ENCODE measurements around the gene GSC. TPM values are rescaled to one million over a fixed set of nuclear protein-coding genes. Genes with fewer than 3 reads are reported as not detected.
"Not testable (repeated sequence)": the region's sequence is repeated elsewhere in the genome, so short reads cannot be mapped to it uniquely, and the experiment has no call there.

The GSC gene
- total RNA-seq, 2 experiments from 2014 or later, result not detected

GRCh38 chr14:94747739-94748138, 22.2 kb downstream of the GSC start:
- no peaks in the 10 kb centered on the region for H3K9me3 Mint-ChIP-seq

GRCh38 chr14:94747153-94747552, 22.8 kb downstream of the GSC start:
- H3K27me3 Mint-ChIP-seq; H3K27ac Mint-ChIP-seq; H3K4me3 Mint-ChIP-seq; H3K36me3 Mint-ChIP-seq; DNase-seq; H3K4me1 Mint-ChIP-seq; ATAC-seq (ENCODE audit: low read depth); H3K9me3 Mint-ChIP-seq: not testable (repeated sequence)
- POLR2A ChIA-PET, result interaction anchor here (0.7 kb wide), 1 partner anchor 12 kb away, joined by 5 read pairs; no protein-coding TSS in a partner anchor

More at GRCh38 chr14:94747739-94748138, 22.2 kb downstream of the GSC start:
- Mint-ChIP-seq H3K36me3 (no peaks in the 10 kb centered on the region), H3K27ac (no peak overlapping the region), H3K4me3 (no peak overlapping the region), H3K4me1 (peaks cover 2% of the 10 kb centered on the region), H3K27me3 (no peaks in the 10 kb centered on the region)
- ATAC-seq (ENCODE audit: low read depth), result no peak
- POLR2A ChIA-PET, result no interaction called here
- no peak for DNase-seq

GRCh38 chr14:94746131-94746530, 23.8 kb downstream of the GSC start:
- Mint-ChIP-seq H3K4me1 (peaks cover 2% of the 10 kb centered on the region), H3K27me3 (no peaks in the 10 kb centered on the region), H3K4me3 (no peak overlapping the region), H3K27ac (no peak overlapping the region), H3K9me3 (no peaks in the 10 kb centered on the region), H3K36me3 (no peaks in the 10 kb centered on the region)
- DNase-seq, result no peak
- POLR2A ChIA-PET, result no interaction called here
- ATAC-seq (ENCODE audit: low read depth), result no peak

GRCh38 chr14:94738751-94739150, 31.2 kb downstream of the GSC start:
- Mint-ChIP-seq H3K27ac (no peak overlapping the region), H3K36me3 (no peaks in the 10 kb centered on the region), H3K9me3 (no peaks in the 10 kb centered on the region), H3K4me1 (peaks cover 2% of the 10 kb centered on the region), H3K4me3 (no peak overlapping the region), H3K27me3 (peaks cover 3% of the 10 kb centered on the region)
- DNase-seq (no peak), ATAC-seq (ENCODE audit: low read depth) (no peak)
- POLR2A ChIA-PET, result no interaction called here

- peaks cover 3% of the 10 kb centered on the region for H3K27me3 Mint-ChIP-seq
- no peak for ATAC-seq (ENCODE audit: low read depth)
- H3K36me3 Mint-ChIP-seq, result no peaks in the 10 kb centered on the region
- no peak overlapping the region for H3K27ac Mint-ChIP-seq
- no peak overlapping the region for H3K4me3 Mint-ChIP-seq
- no peak for DNase-seq
- H3K4me1 Mint-ChIP-seq, result no peaks in the 10 kb centered on the region
- H3K9me3 Mint-ChIP-seq, result no peaks in the 10 kb centered on the region
- POLR2A ChIA-PET, result no interaction called here
Observed at GRCh38 chr14:94738097-94738496, 31.8 kb downstream of the GSC start.

GRCh38 chr14:94728950-94729349, 41.0 kb downstream of the GSC start:
- peaks cover 11% of the 10 kb centered on the region for H3K27me3 Mint-ChIP-seq
- H3K27ac Mint-ChIP-seq, result no peak overlapping the region
- no peaks in the 10 kb centered on the region for H3K4me1 Mint-ChIP-seq
- no peaks in the 10 kb centered on the region for H3K36me3 Mint-ChIP-seq
- POLR2A ChIA-PET, result no interaction called here
- ATAC-seq (ENCODE audit: low read depth), result no peak
- no peak for DNase-seq
- H3K4me3 Mint-ChIP-seq, result no peak overlapping the region
- H3K9me3 Mint-ChIP-seq, result peaks cover 1% of the 10 kb centered on the region

GRCh38 chr14:94728440-94728839, 41.5 kb downstream of the GSC start:
- ATAC-seq (ENCODE audit: low read depth); H3K4me3 Mint-ChIP-seq; POLR2A ChIA-PET; DNase-seq; H3K27ac Mint-ChIP-seq; H3K9me3 Mint-ChIP-seq; H3K4me1 Mint-ChIP-seq; H3K36me3 Mint-ChIP-seq: not testable (repeated sequence)
- H3K27me3 Mint-ChIP-seq, result peaks cover 11% of the 10 kb centered on the region

GRCh38 chr14:94726649-94727048, 43.3 kb downstream of the GSC start:
- not testable (repeated sequence) for H3K27me3 Mint-ChIP-seq; ATAC-seq (ENCODE audit: low read depth); H3K4me3 Mint-ChIP-seq; H3K36me3 Mint-ChIP-seq; H3K27ac Mint-ChIP-seq; DNase-seq; H3K9me3 Mint-ChIP-seq; H3K4me1 Mint-ChIP-seq
- POLR2A ChIA-PET, result interaction anchor here (0.7 kb wide), 1 partner anchor 296 kb away, joined by 4 read pairs; no protein-coding TSS in a partner anchor

- POLR2A ChIA-PET, result no interaction called here
- H3K4me3 Mint-ChIP-seq, result no peak overlapping the region
Observed at GRCh38 chr14:94724993-94725392, 44.9 kb downstream of the GSC start.

GRCh38 chr14:94722397-94722796, 47.5 kb downstream of the GSC start:
- Mint-ChIP-seq H3K4me1 (peaks cover 1% of the 10 kb centered on the region), H3K9me3 (no peaks in the 10 kb centered on the region), H3K27me3 (peaks cover 5% of the 10 kb centered on the region), H3K4me3 (no peak overlapping the region), H3K27ac (no peak overlapping the region), H3K36me3 (no peaks in the 10 kb centered on the region)
- no peak for ATAC-seq (ENCODE audit: low read depth)
- POLR2A ChIA-PET, result no interaction called here
- DNase-seq, result no peak

More at GRCh38 chr14:94724993-94725392, 44.9 kb downstream of the GSC start:
- no peak for DNase-seq
- Mint-ChIP-seq H3K9me3 (no peaks in the 10 kb centered on the region), H3K27ac (no peak overlapping the region), H3K4me1 (peaks cover 1% of the 10 kb centered on the region), H3K36me3 (no peaks in the 10 kb centered on the region), H3K27me3 (peaks cover 2% of the 10 kb centered on the region)
- no peak for ATAC-seq (ENCODE audit: low read depth)

Other genes with a start within 250 kb of the GSC start
- gene SERPINA4, start 208.7 kb downstream of the GSC start, total RNA-seq, result not detected
- gene SERPINA5, start 188.7 kb downstream of the GSC start, total RNA-seq, result not detected
- not detected for gene SERPINA3, start 157.7 kb downstream of the GSC start, total RNA-seq

Data from activated naive CD8-positive, alpha-beta T cell treated with anti-CD3 and anti-CD28 coated beads, Interleukin-2, amount 10 ng/mL, durations not matched to agents 7 days and 5 days (primary cell).